GM10266 (cell line): Measurements from ENCODE around the gene ZNF536.
"Not testable (repeated sequence)": the region's sequence is repeated elsewhere in the genome, so short reads cannot be mapped to it uniquely, and the experiment has no call there.

Source experiments
- DNase-seq: peaks from one replicate; pipeline ENCODE4 v3.0.0; 2012; ENCODE audit errors: extremely low spot score
- TF ChIP-seq, protein P1 (sequence below): IDR thresholded peaks from 2 replicates; pipeline ENCODE4 v1.5.1; 2012; ENCODE audit warnings: mild to moderate bottlenecking, low read depth; ENCODE audit not compliant: control insufficient read depth, insufficient read depth; ENCODE audit errors: missing control alignments

ZNF536 gene

DNA sequence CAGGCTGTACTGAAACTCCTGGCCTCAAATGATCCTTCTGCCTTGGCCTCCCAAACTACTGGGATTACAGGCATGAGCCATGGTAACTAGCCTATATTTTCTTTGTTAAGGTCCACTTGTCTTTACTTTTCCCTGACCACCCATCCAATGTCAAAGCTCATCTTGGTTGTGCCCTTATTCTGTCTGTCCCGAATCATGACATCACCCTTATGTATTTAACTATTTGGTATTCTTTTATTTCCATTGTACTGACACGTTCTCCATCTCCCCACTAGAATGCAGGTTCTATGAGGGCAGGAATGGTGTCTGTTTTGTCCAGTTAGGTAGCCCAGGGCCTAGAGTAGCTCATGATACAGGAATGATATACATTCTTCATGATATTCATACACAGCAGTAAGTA lies 104.8 kb downstream of the ZNF536 start:
- no peak for DNase-seq
- TF ChIP-seq, protein P1, sequence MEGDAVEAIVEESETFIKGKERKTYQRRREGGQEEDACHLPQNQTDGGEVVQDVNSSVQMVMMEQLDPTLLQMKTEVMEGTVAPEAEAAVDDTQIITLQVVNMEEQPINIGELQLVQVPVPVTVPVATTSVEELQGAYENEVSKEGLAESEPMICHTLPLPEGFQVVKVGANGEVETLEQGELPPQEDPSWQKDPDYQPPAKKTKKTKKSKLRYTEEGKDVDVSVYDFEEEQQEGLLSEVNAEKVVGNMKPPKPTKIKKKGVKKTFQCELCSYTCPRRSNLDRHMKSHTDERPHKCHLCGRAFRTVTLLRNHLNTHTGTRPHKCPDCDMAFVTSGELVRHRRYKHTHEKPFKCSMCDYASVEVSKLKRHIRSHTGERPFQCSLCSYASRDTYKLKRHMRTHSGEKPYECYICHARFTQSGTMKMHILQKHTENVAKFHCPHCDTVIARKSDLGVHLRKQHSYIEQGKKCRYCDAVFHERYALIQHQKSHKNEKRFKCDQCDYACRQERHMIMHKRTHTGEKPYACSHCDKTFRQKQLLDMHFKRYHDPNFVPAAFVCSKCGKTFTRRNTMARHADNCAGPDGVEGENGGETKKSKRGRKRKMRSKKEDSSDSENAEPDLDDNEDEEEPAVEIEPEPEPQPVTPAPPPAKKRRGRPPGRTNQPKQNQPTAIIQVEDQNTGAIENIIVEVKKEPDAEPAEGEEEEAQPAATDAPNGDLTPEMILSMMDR: no peak

DNA sequence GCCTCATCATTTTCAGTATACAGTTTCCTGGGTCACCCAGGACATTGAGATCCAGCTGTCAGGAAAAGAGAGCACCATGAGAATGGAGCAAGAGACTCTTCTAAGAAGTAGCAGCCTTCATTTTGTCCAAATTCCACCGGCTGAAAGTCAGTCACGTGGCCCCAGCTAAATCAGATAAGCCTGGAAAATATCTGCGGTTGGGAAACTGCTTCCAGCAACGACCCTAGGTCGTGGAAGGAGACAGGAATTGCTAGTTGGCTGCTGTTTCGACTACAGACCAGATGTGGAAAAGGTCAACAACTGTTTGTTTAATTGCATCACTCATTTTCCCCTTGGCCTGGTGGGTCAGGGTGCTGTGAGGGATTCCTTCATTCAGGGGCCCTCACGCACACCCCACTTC lies 107.0 kb downstream of the ZNF536 start:
- DNase-seq: no peak
- TF ChIP-seq, protein P1: no peak

DNA sequence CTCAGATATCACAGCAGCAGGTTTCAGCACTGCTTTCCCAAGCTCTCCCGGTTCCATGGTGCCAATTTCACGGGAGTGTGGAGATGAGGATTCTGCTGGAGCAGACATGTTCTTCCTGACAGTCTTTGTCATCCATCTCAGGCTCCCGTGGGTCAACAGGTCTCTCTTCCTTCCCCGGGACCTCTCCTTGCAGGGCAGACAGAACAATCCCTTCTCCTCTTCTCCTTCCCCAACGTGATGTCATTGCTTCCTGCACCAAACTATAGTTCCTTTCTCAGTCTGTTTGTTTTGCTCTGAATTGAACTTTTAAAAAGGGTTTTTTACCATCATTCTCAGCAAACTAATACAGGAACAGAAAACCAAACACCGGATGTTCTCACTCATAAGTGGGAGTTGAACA lies 107.9 kb downstream of the ZNF536 start:
- DNase-seq: no peak
- TF ChIP-seq, protein P1: no peak

DNA sequence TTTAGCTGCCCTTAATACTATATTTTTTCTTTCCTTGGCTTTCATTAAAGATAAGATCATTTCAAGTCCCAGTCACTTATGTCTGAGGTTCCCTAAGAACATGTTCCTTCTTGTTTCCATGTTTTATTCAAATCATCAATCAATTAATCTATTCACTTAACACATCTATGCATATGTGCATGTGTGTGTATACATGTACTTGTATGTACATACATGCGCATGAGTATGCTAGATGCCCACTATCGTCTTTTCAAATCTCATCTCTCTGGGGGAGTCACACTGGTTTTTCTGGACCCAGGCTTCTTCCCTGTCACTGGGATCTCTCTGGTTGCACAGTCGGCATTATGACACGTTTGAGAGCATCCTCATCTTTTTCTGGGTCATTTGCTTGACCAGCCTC lies 108.9 kb downstream of the ZNF536 start:
- TF ChIP-seq, protein P1: no peak
- DNase-seq: no peak

DNA sequence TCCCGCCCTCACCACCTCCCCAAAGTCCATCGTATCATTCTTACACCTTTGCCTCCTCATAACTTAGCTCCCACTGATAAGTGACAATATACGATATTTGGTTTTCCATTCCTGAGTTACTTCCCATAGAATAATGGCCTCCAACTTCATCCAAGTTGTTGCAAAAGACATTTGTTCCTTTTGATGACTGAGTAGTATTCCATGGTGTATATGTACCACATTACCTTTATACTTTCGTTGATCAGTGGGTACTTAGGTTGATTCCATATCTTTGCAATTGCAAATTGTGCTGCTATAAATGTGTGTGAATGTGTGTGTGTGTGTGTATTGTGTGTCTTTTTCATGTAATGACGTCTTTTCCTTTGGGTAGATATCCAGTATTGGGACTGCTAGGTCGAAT lies 109.6 kb downstream of the ZNF536 start:
- TF ChIP-seq, protein P1: no peak
- DNase-seq: no peak

DNA sequence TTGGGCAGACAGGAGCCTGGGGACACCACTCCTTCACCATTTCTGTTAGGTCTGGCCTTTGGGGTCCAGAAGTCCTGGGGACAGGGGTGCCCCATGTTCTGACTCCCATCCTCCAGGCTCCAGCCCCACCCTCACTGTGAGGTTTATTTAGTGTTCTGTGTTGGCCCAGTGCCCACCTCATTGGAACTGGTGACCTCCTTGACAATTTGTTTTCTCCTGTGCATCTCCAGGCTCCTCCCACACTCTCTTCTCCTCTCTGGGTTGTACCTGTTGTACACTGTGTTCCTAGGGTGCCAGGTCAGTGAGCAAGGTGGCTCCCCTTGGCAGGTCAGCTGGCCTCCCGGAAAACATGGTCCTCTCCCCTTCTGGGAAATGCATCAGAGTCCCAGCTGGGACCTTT lies 110.8 kb downstream of the ZNF536 start:
- TF ChIP-seq, protein P1: no peak
- no peak for DNase-seq

DNA sequence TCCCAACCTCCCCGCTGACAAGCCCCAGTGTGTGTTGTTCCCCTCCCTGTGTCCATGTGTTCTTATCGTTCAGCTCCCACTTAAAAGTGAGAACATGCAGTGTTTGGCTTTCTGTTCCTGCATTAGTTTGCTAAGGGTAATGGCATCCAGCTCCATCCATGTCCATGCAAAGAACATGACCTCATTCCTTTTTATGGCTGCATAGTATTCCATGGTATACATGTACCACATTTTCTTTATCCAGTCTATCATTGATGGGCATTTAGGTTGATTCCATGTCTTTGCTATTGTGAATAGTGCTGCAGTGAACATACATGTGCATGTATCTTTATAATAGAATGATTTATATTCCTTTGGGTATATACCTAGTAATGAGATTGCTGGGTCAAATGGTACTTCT lies 114.1 kb downstream of the ZNF536 start:
- not testable (repeated sequence) for DNase-seq

DNA sequence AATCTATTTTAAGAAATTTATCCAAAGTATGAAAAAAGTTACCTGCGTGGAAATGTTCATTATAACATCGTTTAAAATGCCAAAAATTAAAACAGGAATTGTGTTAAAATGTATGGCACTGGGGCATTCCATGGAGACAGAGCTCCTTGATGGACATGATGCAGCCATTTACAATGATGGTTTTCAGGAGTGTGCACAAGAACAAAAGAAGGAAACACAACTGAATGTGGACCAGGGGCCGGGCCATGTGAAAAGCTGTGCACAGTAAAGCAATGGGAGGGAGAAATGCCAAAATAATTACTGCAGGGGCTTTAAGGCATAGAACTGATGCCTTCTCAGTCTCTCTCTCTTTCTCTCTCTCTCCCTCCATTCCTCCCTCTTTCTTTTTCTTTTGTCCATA lies 115.0 kb downstream of the ZNF536 start:
- no peak for DNase-seq
- TF ChIP-seq, protein P1: no peak
